ENCODE data around the gene NDUFB2.

DNA sequence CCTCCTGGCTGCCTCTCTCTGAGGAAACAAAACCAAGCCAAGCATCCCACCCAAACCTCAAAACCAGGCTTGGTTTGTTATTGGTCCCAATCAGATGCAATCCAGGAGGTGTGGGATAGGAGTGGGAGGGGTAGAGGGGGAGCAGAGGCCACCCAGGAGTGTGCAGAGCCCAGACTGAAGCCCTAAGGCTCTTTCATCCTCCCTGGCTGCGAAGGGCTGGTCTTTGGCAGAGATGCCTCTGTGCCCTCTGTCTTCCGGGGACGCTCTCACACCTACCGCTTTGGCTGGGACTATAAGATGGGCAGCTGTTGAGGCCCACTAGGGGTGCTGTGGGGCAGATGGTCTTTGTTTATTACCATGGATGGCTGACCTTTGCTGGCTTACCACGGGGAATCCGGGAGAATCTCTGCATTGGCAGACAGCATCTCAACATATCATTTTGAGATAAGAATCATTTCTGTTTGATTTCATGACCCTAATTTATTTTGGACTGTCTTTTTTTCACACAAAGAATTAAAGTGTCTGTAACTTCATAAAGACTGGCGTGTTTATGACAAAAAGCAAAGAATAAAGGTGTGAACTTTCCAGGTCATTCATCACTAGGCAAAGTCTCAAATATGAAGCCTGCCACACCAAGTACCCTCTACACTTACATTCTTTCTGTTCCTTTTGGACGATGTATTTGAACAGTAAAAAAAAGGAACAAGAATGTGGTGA is 49.4 kb upstream of the NDUFB2 start:
- TF ChIP-seq, protein P1, sequence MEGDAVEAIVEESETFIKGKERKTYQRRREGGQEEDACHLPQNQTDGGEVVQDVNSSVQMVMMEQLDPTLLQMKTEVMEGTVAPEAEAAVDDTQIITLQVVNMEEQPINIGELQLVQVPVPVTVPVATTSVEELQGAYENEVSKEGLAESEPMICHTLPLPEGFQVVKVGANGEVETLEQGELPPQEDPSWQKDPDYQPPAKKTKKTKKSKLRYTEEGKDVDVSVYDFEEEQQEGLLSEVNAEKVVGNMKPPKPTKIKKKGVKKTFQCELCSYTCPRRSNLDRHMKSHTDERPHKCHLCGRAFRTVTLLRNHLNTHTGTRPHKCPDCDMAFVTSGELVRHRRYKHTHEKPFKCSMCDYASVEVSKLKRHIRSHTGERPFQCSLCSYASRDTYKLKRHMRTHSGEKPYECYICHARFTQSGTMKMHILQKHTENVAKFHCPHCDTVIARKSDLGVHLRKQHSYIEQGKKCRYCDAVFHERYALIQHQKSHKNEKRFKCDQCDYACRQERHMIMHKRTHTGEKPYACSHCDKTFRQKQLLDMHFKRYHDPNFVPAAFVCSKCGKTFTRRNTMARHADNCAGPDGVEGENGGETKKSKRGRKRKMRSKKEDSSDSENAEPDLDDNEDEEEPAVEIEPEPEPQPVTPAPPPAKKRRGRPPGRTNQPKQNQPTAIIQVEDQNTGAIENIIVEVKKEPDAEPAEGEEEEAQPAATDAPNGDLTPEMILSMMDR (IDR thresholded peaks at IDR 0.05), result peak; percentile 77
- no peak for TF ChIP-seq EZH2 (IDR thresholded peaks at IDR 0.05; ENCODE audit: borderline replicate concordance, insufficient read depth, low read depth, low read length, poor library complexity, severe bottlenecking)
